ENCODE data around the gene SLC38A9.

DNA sequence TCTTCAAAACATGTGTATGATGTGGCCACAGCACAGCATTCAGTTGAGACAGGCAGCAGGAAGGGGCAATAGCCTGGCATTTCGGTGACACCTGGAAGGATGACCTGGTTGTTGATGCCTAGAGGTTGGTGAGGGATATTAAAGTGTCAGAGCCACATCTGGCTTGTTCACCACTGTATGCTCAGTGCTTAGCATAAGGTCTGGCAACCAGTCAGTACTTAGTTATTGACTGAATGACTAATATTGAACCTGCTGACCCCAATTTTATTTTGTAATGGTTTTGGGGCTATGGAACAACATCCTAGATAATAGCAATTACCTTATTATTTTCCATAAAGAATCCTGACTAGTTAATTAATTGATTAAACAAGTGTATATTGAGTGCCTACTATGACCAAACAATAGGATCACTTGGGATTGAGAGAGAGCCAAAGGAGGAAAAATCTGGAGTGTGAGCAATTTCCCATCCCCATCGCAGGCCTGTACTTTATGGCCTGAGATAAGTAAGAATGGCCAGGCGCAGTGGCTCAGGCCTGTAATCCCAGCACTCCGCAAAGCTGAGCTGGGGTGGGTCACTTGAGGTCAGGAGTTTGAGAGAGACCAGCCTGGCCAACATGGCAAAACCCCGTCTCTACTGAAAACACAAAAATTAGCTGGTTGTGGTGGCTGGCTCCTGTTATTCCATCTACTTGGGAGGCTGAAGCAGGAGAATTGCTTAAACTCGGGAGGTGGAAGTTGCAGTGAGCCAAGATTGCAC, 91.9 kb downstream of the SLC38A9 start:
- TF ChIP-seq SUZ12 (IDR thresholded peaks at IDR 0.05; ENCODE audit: extremely low read depth, insufficient read depth, insufficient read length) (no peak), YY1 (IDR thresholded peaks at IDR 0.05; ENCODE audit: insufficient read depth, insufficient read length) (no peak)

Measured in NT2/D1 (cell line).